Pancreas (tissue), 10 donors: ENCODE measurements around the gene NAIF1. TPM values are rescaled to one million over a fixed set of nuclear protein-coding genes. Genes with fewer than 3 reads are reported as not detected.
A peak's percentile ranks its signal among the peaks of the same experiment; 100 is the strongest.

Source experiments
- ATAC-seq, 4 donors: fragments of 200-7000 bp; cut with Tn5 transposase; one replicate each; pipeline versions ENCODE4 v1.8.0 to v1.9.1; 2020; ENCODE audit warnings: mild to moderate bottlenecking in 4 of 4, moderate library complexity in 4 of 4
- DNase-seq, 6 donors: peaks; one replicate each; pipeline ENCODE4 v3.0.0-alpha.2; 2020
- FAIRE-seq: peaks from 2 replicates; lab custom pipeline; 2012; peaks lifted over from hg19 to GRCh38; lab: Jason Lieb, UNC
- H3K27ac ChIP-seq, 4 donors: fragments of 200-600 bp; sonication (generic); 1 replicate in 3 of 4; 2 replicates in 1 of 4; pipeline versions ENCODE4 v1.5.0 to v1.8.0; 2020
- H3K27me3 ChIP-seq, 4 donors: fragments of 200-600 bp; one replicate each; pipeline ENCODE4 v1.8.0; 2021
- H3K36me3 ChIP-seq, 3 donors: fragments of 200-600 bp; sonication (generic) in 1 of 3; one replicate each; pipeline versions ENCODE4 v1.5.0 to v1.8.0; 2020 to 2021
- H3K4me1 ChIP-seq, 3 donors: fragments of 200-600 bp; one replicate each; pipeline ENCODE4 v1.8.0; 2021
- H3K4me3 ChIP-seq, 4 donors: fragments of 200-600 bp; sonication (generic) in 2 of 4; one replicate each; pipeline versions ENCODE4 v1.5.0 to v1.8.0; 2020 to 2021
- H3K9me3 ChIP-seq, 4 donors: fragments of 200-600 bp; one replicate each; pipeline ENCODE4 v1.8.0; 2021
- CTCF ChIP-seq, 4 donors: fragments of 200-600 bp; sonication (generic) in 3 of 4; IDR thresholded peaks; one replicate each; pipeline versions ENCODE4 v1.5.0 to v1.8.0; 2021; ENCODE audit warnings: antibody characterized with exemption in 4 of 4
- WGBS, 2 donors: extraction: QIAGEN DNeasy Blood & Tissue Kit; methylation state at CpG; one replicate each; pipeline ENCODE4 v1.1.7; 2013; 5-methylcytosine and 5-hydroxymethylcytosine counted together
- intact Hi-C, 3 donors: fragments of 100-400 bp; cut with DNase I; formaldehyde crosslinking; loops; one replicate each; pipeline versions ENCODE4 v1.11.1 to v1.14.2; 2022
- polyA plus RNA-seq, 2 donors: library from polyadenylated mRNA; stranded (reverse); fragments of 200-250 nt; gene quantifications; one replicate each; pipeline ENCODE4 v1.2.3, GENCODE V29; 2013
- total RNA-seq, 6 donors: library from RNA; stranded (reverse); fragmentation: NEBNext Ultra II Directional in 4 of 6; extraction: Animal tissue kit (Norgen Biotek cat#: 25700) in 4 of 6; gene quantifications; one replicate each; pipeline versions ENCODE4 v1.2.1 to v1.2.4, GENCODE V29; 2021 to 2023
- donor health status: healthy with polysubstance abuse.
- donor health status: DM: no; HTN: no; CAD: no; lungs with moderate emphysema.
- donor health status: DM: no; HTN: no; CAD: no.
- donor health status: control.
- donor health status: control.
- donor health status: Bipolar disorder and iron deficiency.
- donor health status: DM: yes; HTN: yes; CAD: no.
- donor health status: DM: no; HTN: no; CAD: no.
- donor health status: DM: no; HTN: no; CAD: no.
- donor health status: DM: yes; HTN: yes; CAD: no.

The NAIF1 gene
- total and polyA plus RNA-seq, 8 donors: 3.0 to 6.8 (median 4.2) TPM

GRCh38 chr9:128061275-128061960, 5.7 kb downstream of the NAIF1 start:
- H3K4me1 ChIP-seq: peaks cover 12 to 31% (median 28%) of the 10 kb centered on the region in 3 donors
- WGBS, 2 donors: 75 to 81% methylated on average over 13 of the region's 13 CpGs

GRCh38 chr9:128059365-128059983, 7.6 kb downstream of the NAIF1 start:
- no peak overlapping the region for H3K27ac ChIP-seq
- H3K4me3 ChIP-seq: no peak overlapping the region
- FAIRE-seq: no peak
- intact Hi-C loops: no loop called here
- 89% methylated on average over 6 of the region's 6 CpGs for WGBS, 2 donors
- ATAC-seq: no peak
- H3K9me3 ChIP-seq: no peaks in the 10 kb centered on the region
- no peak for DNase-seq
- peaks cover 0 to 6% (median 0%) of the 10 kb centered on the region in 3 donors for H3K36me3 ChIP-seq
- TF ChIP-seq CTCF (IDR thresholded peaks at IDR 0.05): no peak
- H3K4me1 ChIP-seq: peaks cover 19 to 31% (median 30%) of the 10 kb centered on the region in 3 donors
- no peaks in the 10 kb centered on the region for H3K27me3 ChIP-seq

More at GRCh38 chr9:128061275-128061960, 5.7 kb downstream of the NAIF1 start:
- ATAC-seq: no peak
- intact Hi-C loops: no loop called here
- TF ChIP-seq CTCF (IDR thresholded peaks at IDR 0.05): no peak
- no peak for FAIRE-seq
- peak in 1 of 6 donors; percentile 16 for DNase-seq
- Histone ChIP-seq H3K27ac (no peak overlapping the region), H3K9me3 (no peaks in the 10 kb centered on the region), H3K27me3 (no peaks in the 10 kb centered on the region), H3K36me3 (peaks cover 0 to 6% (median 0%) of the 10 kb centered on the region in 3 donors), H3K4me3 (no peak overlapping the region)

- FAIRE-seq (no peak), DNase-seq (peak in 1 of 6 donors; percentile 7), ATAC-seq (peak; percentile 17 to 36 (median 25))
- Histone ChIP-seq H3K4me3 (no peak overlapping the region), H3K27ac (peak overlapping the region; percentile 56 to 80 (median 70)), H3K9me3 (no peaks in the 10 kb centered on the region), H3K4me1 (peaks cover 19 to 31% (median 30%) of the 10 kb centered on the region in 3 donors), H3K36me3 (no peaks in the 10 kb centered on the region), H3K27me3 (no peaks in the 10 kb centered on the region)
- no peak for TF ChIP-seq CTCF (IDR thresholded peaks at IDR 0.05)
- intact Hi-C loops: no loop called here
- WGBS, 2 donors: 48 to 52% methylated on average over 8 of the region's 8 CpGs
Measured at GRCh38 chr9:128057724-128058409, 9.3 kb downstream of the NAIF1 start.

- 45% methylated on average over 14 of the region's 14 CpGs for WGBS, 2 donors
- ATAC-seq: peak; percentile 59 to 77 (median 66)
Measured at GRCh38 chr9:128056887-128057723, 10.0 kb downstream of the NAIF1 start.

More at GRCh38 chr9:128056887-128057723, 10.0 kb downstream of the NAIF1 start:
- Histone ChIP-seq H3K4me3 (no peak overlapping the region), H3K9me3 (no peaks in the 10 kb centered on the region), H3K27me3 (no peaks in the 10 kb centered on the region), H3K36me3 (no peaks in the 10 kb centered on the region), H3K27ac (peak overlapping the region; percentile 56 to 80 (median 70)), H3K4me1 (peaks cover 19 to 34% (median 31%) of the 10 kb centered on the region in 3 donors)
- intact Hi-C loops: no loop called here
- no peak for FAIRE-seq
- DNase-seq: peak in 5 of 6 donors; percentile 60 to 82 (median 75)
- no peak for TF ChIP-seq CTCF (IDR thresholded peaks at IDR 0.05)
